ENCODE results near the gene BRSK2. TPM values are rescaled to one million over a fixed set of nuclear protein-coding genes. Genes with fewer than 3 reads are reported as not detected.

BRSK2 gene
- polyA plus RNA-seq, 2 donors = 0.90 to 1.1 TPM

GRCh38 chr11:1446623-1447022 is 56.9 kb downstream of the BRSK2 start:
- Histone ChIP-seq H3K27me3 (ENCODE audit: control insufficient read depth in 1 of 2, insufficient read depth in 2 of 2, low read length in 2 of 2) (no peaks in the 10 kb centered on the region), H3K4me3 (ENCODE audit: low read depth in 1 of 2, low read length in 2 of 2) (no peak overlapping the region), H3K9me3 (ENCODE audit: control insufficient read depth in 2 of 2, insufficient read depth in 1 of 2, low read depth in 1 of 2, low read length in 1 of 2) (no peaks in the 10 kb centered on the region), H3K4me1 (ENCODE audit: control insufficient read depth in 2 of 2, insufficient read depth in 2 of 2, low read length in 1 of 2) (peaks cover 4 to 22% of the 10 kb centered on the region in 2 donors), H3K36me3 (ENCODE audit: control insufficient read depth in 2 of 2, insufficient read depth in 2 of 2, low read length in 1 of 2) (no peaks in the 10 kb centered on the region), H3K27ac (ENCODE audit: low read depth in 2 of 2, low read length in 1 of 2) (no peak overlapping the region)
- 72 to 80% methylated on average over 9 of the region's 9 CpGs for WGBS, 2 donors

GRCh38 chr11:1447845-1448825 is 58.4 kb downstream of the BRSK2 start:
- H3K9me3 ChIP-seq (ENCODE audit: control insufficient read depth in 2 of 2, insufficient read depth in 1 of 2, low read depth in 1 of 2, low read length in 1 of 2) = no peaks in the 10 kb centered on the region
- 57 to 77% methylated on average over 32 to 49 of the region's 49 CpGs for WGBS, 2 donors
- H3K36me3 ChIP-seq (ENCODE audit: control insufficient read depth in 2 of 2, insufficient read depth in 2 of 2, low read length in 1 of 2) = no peaks in the 10 kb centered on the region
- no peak overlapping the region for H3K27ac ChIP-seq (ENCODE audit: low read depth in 2 of 2, low read length in 1 of 2)
- H3K27me3 ChIP-seq (ENCODE audit: control insufficient read depth in 1 of 2, insufficient read depth in 2 of 2, low read length in 2 of 2) = no peaks in the 10 kb centered on the region
- H3K4me1 ChIP-seq (ENCODE audit: control insufficient read depth in 2 of 2, insufficient read depth in 2 of 2, low read length in 1 of 2) = peaks cover 0 to 22% of the 10 kb centered on the region in 2 donors
- no peak overlapping the region for H3K4me3 ChIP-seq (ENCODE audit: low read depth in 1 of 2, low read length in 2 of 2)

- peaks cover 0 to 22% of the 10 kb centered on the region in 2 donors for H3K4me1 ChIP-seq (ENCODE audit: control insufficient read depth in 2 of 2, insufficient read depth in 2 of 2, low read length in 1 of 2)
- H3K27ac ChIP-seq (ENCODE audit: low read depth in 2 of 2, low read length in 1 of 2) = no peak overlapping the region
- WGBS, 2 donors = 54 to 72% methylated on average over 13 to 24 of the region's 24 CpGs
- no peak overlapping the region for H3K4me3 ChIP-seq (ENCODE audit: low read depth in 1 of 2, low read length in 2 of 2)
- no peaks in the 10 kb centered on the region for H3K9me3 ChIP-seq (ENCODE audit: control insufficient read depth in 2 of 2, insufficient read depth in 1 of 2, low read depth in 1 of 2, low read length in 1 of 2)
- no peaks in the 10 kb centered on the region for H3K36me3 ChIP-seq (ENCODE audit: control insufficient read depth in 2 of 2, insufficient read depth in 2 of 2, low read length in 1 of 2)
- H3K27me3 ChIP-seq (ENCODE audit: control insufficient read depth in 1 of 2, insufficient read depth in 2 of 2, low read length in 2 of 2) = no peaks in the 10 kb centered on the region
Measured at GRCh38 chr11:1448882-1449281, 59.1 kb downstream of the BRSK2 start.

DNA sequence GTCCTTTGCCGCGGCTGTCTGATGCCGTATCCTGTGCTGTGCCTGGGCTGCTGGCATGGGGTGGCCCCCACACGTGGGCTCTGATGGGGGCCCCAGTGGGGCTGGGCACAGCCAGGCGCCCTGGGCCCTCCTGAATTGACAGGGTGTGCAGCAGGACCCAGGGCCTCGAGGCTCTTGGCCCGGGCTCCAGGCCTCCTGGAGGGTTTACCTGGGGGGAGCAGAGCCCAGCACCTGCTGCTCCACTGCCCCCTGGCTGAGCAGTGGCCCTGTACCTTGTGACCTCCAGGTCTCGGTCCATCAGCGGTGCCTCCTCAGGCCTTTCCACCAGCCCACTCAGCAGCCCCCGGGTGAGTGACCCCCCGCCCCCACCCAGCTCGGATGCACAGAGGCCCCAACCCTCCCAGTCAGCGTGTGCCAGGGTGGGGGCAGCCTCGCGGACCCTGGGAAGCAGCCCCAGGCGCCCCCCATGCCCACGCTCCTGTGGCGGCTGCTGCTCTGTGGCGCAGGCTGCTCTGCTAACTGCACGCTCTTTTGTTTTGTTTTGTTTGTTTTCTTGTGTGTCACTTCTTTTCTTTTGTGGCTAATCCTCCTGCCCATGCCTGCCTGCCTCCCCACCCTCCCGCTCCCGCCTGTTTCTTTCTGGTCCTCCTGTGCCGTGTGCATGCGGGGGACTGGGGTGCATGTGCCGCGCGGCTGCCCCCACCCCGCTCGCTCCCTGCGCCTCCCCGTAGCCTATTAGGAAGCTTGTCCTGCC is 59.9 kb downstream of the BRSK2 start:
- H3K4me3 ChIP-seq (ENCODE audit: low read depth in 1 of 2, low read length in 2 of 2) = no peak overlapping the region
- 50 to 59% methylated on average over 31 of the region's 31 CpGs for WGBS, 2 donors
- no peaks in the 10 kb centered on the region for H3K36me3 ChIP-seq (ENCODE audit: control insufficient read depth in 2 of 2, insufficient read depth in 2 of 2, low read length in 1 of 2)
- no peak overlapping the region for H3K27ac ChIP-seq (ENCODE audit: low read depth in 2 of 2, low read length in 1 of 2)
- H3K4me1 ChIP-seq (ENCODE audit: control insufficient read depth in 2 of 2, insufficient read depth in 2 of 2, low read length in 1 of 2) = peaks cover 0 to 26% of the 10 kb centered on the region in 2 donors
- H3K9me3 ChIP-seq (ENCODE audit: control insufficient read depth in 2 of 2, insufficient read depth in 1 of 2, low read depth in 1 of 2, low read length in 1 of 2) = no peaks in the 10 kb centered on the region
- H3K27me3 ChIP-seq (ENCODE audit: control insufficient read depth in 1 of 2, insufficient read depth in 2 of 2, low read length in 2 of 2) = no peaks in the 10 kb centered on the region

DNA sequence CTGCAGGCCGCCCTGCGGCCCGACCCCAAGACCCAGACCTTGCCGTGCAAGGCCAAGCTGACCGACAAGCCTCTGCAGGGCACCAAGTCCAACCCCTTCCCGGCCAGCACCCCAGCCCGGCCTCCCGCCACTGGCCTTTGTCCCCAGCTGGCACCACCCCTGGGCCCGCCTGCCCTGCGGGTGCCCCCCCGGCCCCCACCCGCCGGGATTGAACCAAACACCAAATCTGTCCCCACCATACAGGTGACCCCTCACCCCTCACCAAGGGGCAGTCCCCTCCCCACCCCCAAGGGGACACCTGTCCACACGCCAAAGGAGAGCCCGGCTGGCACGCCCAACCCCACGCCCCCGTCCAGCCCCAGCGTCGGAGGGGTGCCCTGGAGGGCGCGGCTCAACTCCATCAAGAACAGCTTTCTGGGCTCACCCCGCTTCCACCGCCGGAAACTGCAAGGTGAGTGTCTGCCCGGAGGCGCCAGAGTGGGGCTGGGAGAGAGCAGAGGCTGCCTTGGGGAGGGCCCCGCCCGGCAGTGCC is 60.7 kb downstream of the BRSK2 start:
- Histone ChIP-seq H3K27ac (ENCODE audit: low read depth in 2 of 2, low read length in 1 of 2) (no peak overlapping the region), H3K9me3 (ENCODE audit: control insufficient read depth in 2 of 2, insufficient read depth in 1 of 2, low read depth in 1 of 2, low read length in 1 of 2) (no peaks in the 10 kb centered on the region), H3K27me3 (ENCODE audit: control insufficient read depth in 1 of 2, insufficient read depth in 2 of 2, low read length in 2 of 2) (no peaks in the 10 kb centered on the region), H3K4me3 (ENCODE audit: low read depth in 1 of 2, low read length in 2 of 2) (no peak overlapping the region), H3K36me3 (ENCODE audit: control insufficient read depth in 2 of 2, insufficient read depth in 2 of 2, low read length in 1 of 2) (no peaks in the 10 kb centered on the region), H3K4me1 (ENCODE audit: control insufficient read depth in 2 of 2, insufficient read depth in 2 of 2, low read length in 1 of 2) (peaks cover 0 to 26% of the 10 kb centered on the region in 2 donors)
- 57 to 64% methylated on average over 20 to 29 of the region's 29 CpGs for WGBS, 2 donors

GRCh38 chr11:1450949-1451710 is 61.4 kb downstream of the BRSK2 start:
- Histone ChIP-seq H3K9me3 (ENCODE audit: control insufficient read depth in 2 of 2, insufficient read depth in 1 of 2, low read depth in 1 of 2, low read length in 1 of 2) (no peaks in the 10 kb centered on the region), H3K27ac (ENCODE audit: low read depth in 2 of 2, low read length in 1 of 2) (no peak overlapping the region), H3K27me3 (ENCODE audit: control insufficient read depth in 1 of 2, insufficient read depth in 2 of 2, low read length in 2 of 2) (no peaks in the 10 kb centered on the region), H3K4me3 (ENCODE audit: low read depth in 1 of 2, low read length in 2 of 2) (no peak overlapping the region), H3K36me3 (ENCODE audit: control insufficient read depth in 2 of 2, insufficient read depth in 2 of 2, low read length in 1 of 2) (no peaks in the 10 kb centered on the region), H3K4me1 (ENCODE audit: control insufficient read depth in 2 of 2, insufficient read depth in 2 of 2, low read length in 1 of 2) (peaks cover 0 to 26% of the 10 kb centered on the region in 2 donors)
- WGBS, 2 donors = 70 to 78% methylated on average over 18 to 22 of the region's 22 CpGs

DNA sequence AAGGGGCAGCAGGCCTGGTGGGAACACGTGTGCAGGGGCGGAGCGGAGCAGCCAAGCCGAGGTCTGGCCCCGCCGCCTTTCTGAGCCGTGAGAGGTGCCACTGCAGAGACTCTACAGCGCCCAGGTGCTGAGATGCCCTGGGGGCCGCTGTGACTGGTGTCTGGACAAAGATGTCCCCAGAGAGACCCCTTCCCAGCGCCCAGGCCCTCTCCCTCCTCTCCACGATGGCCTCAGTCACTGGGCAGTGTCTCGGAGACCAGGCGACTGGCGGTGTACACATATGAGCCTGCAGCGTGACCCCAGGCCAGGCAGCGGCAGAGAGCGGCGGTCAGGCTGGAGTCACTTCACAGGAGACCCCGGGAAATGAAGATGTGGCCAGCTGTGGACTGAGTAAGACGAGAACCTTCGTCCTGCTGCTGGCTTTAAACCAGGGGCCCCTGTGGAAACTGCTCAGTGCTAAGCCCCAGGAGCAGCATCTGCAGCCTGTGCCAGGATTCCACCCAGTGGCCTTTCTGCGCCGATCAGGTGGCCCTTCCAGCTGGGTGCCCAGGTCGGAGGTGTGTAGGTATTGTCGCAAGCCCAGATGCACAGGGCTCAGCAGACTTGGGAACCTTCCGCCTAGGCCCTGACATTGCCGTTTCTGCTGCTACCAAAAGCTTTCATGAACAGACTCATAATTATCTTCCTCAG is 62.2 kb downstream of the BRSK2 start:
- 72 to 81% methylated on average over 27 of the region's 27 CpGs for WGBS, 2 donors
- H3K9me3 ChIP-seq (ENCODE audit: control insufficient read depth in 2 of 2, insufficient read depth in 1 of 2, low read depth in 1 of 2, low read length in 1 of 2) = no peaks in the 10 kb centered on the region
- H3K27me3 ChIP-seq (ENCODE audit: control insufficient read depth in 1 of 2, insufficient read depth in 2 of 2, low read length in 2 of 2) = no peaks in the 10 kb centered on the region
- H3K4me3 ChIP-seq (ENCODE audit: low read depth in 1 of 2, low read length in 2 of 2) = no peak overlapping the region
- H3K4me1 ChIP-seq (ENCODE audit: control insufficient read depth in 2 of 2, insufficient read depth in 2 of 2, low read length in 1 of 2) = peaks cover 0 to 21% of the 10 kb centered on the region in 2 donors
- H3K27ac ChIP-seq (ENCODE audit: low read depth in 2 of 2, low read length in 1 of 2) = no peak overlapping the region
- no peaks in the 10 kb centered on the region for H3K36me3 ChIP-seq (ENCODE audit: control insufficient read depth in 2 of 2, insufficient read depth in 2 of 2, low read length in 1 of 2)

GRCh38 chr11:1452744-1453143 is 63.0 kb downstream of the BRSK2 start:
- H3K4me1 ChIP-seq (ENCODE audit: control insufficient read depth in 2 of 2, insufficient read depth in 2 of 2, low read length in 1 of 2) = peaks cover 0 to 16% of the 10 kb centered on the region in 2 donors
- H3K4me3 ChIP-seq (ENCODE audit: low read depth in 1 of 2, low read length in 2 of 2) = no peak overlapping the region
- H3K9me3 ChIP-seq (ENCODE audit: control insufficient read depth in 2 of 2, insufficient read depth in 1 of 2, low read depth in 1 of 2, low read length in 1 of 2) = no peaks in the 10 kb centered on the region
- 59 to 75% methylated on average over 13 of the region's 13 CpGs for WGBS, 2 donors
- H3K27me3 ChIP-seq (ENCODE audit: control insufficient read depth in 1 of 2, insufficient read depth in 2 of 2, low read length in 2 of 2) = no peaks in the 10 kb centered on the region
- no peaks in the 10 kb centered on the region for H3K36me3 ChIP-seq (ENCODE audit: control insufficient read depth in 2 of 2, insufficient read depth in 2 of 2, low read length in 1 of 2)
- no peak overlapping the region for H3K27ac ChIP-seq (ENCODE audit: low read depth in 2 of 2, low read length in 1 of 2)

Data from esophagus (tissue), 2 donors.